GM12878 (cell line): ENCODE measurements around the gene TCF25. TPM values are rescaled to one million over a fixed set of nuclear protein-coding genes. Genes with fewer than 3 reads are reported as not detected.

Experiments used
- ATAC-seq: fragments of 200-7000 bp; cut with Tn5 transposase; 3 replicates; pipeline ENCODE4 v1.9.1; 2020; ENCODE audit warnings: mild to moderate bottlenecking, moderate library complexity
- BruUV-seq: library from RNA; stranded (reverse); fragments of 400-500 nt; replicated peaks from 2 replicates; lab custom pipeline; 2021; lab: Mats Ljungman, UMichigan
- CTCF ChIA-PET: fragments of 300-600 bp; sonication (Branson Sonifier 250); formaldehyde crosslinking; extraction: SDS; loops from one replicate; lab custom pipeline; 2021; ENCODE audit warnings: inconsistent platforms; lab: Yijun Ruan, JAX
- POLR2A ChIA-PET: fragments of 350-600 bp; formaldehyde crosslinking; extraction: SDS; loops from one replicate; lab custom pipeline; 2021; ENCODE audit warnings: inconsistent platforms; lab: Charles Lee
- RAD21 ChIA-PET: fragments of 300-600 bp; sonication (Branson Sonifier 250); formaldehyde crosslinking; loops from one replicate; lab custom pipeline; 2023; ENCODE audit warnings: antibody characterized with exemption; ENCODE audit not compliant: unreplicated experiment; lab: Charles Lee
- SMC1A ChIA-PET: fragments of 300-600 bp; sonication (Branson Sonifier 250); formaldehyde crosslinking; loops from one replicate; lab custom pipeline; 2023; ENCODE audit not compliant: unreplicated experiment, uncharacterized antibody; lab: Charles Lee
- DNase-seq: peaks from one replicate; pipeline ENCODE4 v3.0.0-alpha.2; 2011; ENCODE audit warnings: low read depth, low spot score
- FAIRE-seq: peaks from 3 replicates; lab custom pipeline; 2011; peaks lifted over from hg19 to GRCh38; lab: Jason Lieb, UNC
- H2AFZ ChIP-seq: 2 replicates; pipeline ENCODE4 v1.6.0; 2011; ENCODE audit warnings: low read depth, low read length, control low read depth; ENCODE audit not compliant: control insufficient read depth
- H3K27ac ChIP-seq: 2 replicates; pipeline ENCODE4 v1.5.1; 2011; ENCODE audit warnings: control low read depth; ENCODE audit not compliant: control insufficient read depth, insufficient read depth
- H3K27me3 ChIP-seq, 2 experiments: replicated peaks in 1 of 2; 2 replicates each; pipeline versions ENCODE4 v1.6.0 to v1.6.1; 2011; ENCODE audit warnings: low read length in 1 of 2; ENCODE audit not compliant: control insufficient read depth in 2 of 2, insufficient read depth in 2 of 2
- H3K36me3 ChIP-seq, 2 experiments: 2 replicates each; pipeline ENCODE4 v1.5.1; 2011; ENCODE audit warnings: low read length in 1 of 2; ENCODE audit not compliant: control insufficient read depth in 2 of 2, insufficient read depth in 2 of 2
- H3K4me1 ChIP-seq: 2 replicates; pipeline ENCODE4 v1.6.1; 2011; ENCODE audit warnings: mild to moderate bottlenecking, low read length, moderate library complexity, mixed read lengths; ENCODE audit not compliant: control insufficient read depth, insufficient read depth
- H3K4me2 ChIP-seq: 2 replicates; pipeline ENCODE4 v1.6.0; 2011; ENCODE audit warnings: control low read depth; ENCODE audit not compliant: control insufficient read depth, insufficient read depth
- H3K4me3 ChIP-seq: fragments of 200-600 bp; sonication (generic); 2 replicates; pipeline ENCODE4 v1.5.1; 2016
- H3K79me2 ChIP-seq: 2 replicates; pipeline ENCODE4 v1.6.0; 2011; ENCODE audit warnings: low read length; ENCODE audit not compliant: control insufficient read depth, insufficient read depth
- H3K9ac ChIP-seq: 2 replicates; pipeline ENCODE4 v1.8.0; 2011; ENCODE audit warnings: low read length, control low read depth, mixed read lengths; ENCODE audit not compliant: control insufficient read depth, insufficient read depth
- H3K9me3 ChIP-seq: replicated peaks from 3 replicates; pipeline ENCODE4 v1.5.1; 2011; ENCODE audit warnings: mild to moderate bottlenecking, low read length; ENCODE audit not compliant: control insufficient read depth, insufficient read depth
- H4K20me1 ChIP-seq: 2 replicates; pipeline ENCODE4 v1.6.0; 2011; ENCODE audit not compliant: control insufficient read depth, insufficient read depth
- ELK1 ChIP-seq: IDR thresholded peaks from 2 replicates; pipeline ENCODE4 v1.6.1; 2012; ENCODE audit warnings: low read depth, low read length, improper control_type of control experiment
- ESRRA ChIP-seq: IDR thresholded peaks from 2 replicates; pipeline ENCODE4 v1.6.1; 2012; ENCODE audit warnings: mild to moderate bottlenecking, low read length, improper control_type of control experiment
- MEF2A ChIP-seq: IDR thresholded peaks from 2 replicates; pipeline ENCODE4 v1.6.1; 2011; ENCODE audit warnings: low read depth, mild to moderate bottlenecking, low read length, moderate library complexity; ENCODE audit not compliant: insufficient read depth
- USF1 ChIP-seq: IDR thresholded peaks from 2 replicates; pipeline ENCODE4 v1.6.1; 2011; ENCODE audit warnings: borderline replicate concordance, low read depth, mild to moderate bottlenecking, moderate library complexity, mixed read lengths, low read length; ENCODE audit not compliant: insufficient read depth; ENCODE audit errors: extremely low read length
- USF2 ChIP-seq: IDR thresholded peaks from 2 replicates; pipeline ENCODE4 v1.6.1; 2011; ENCODE audit warnings: low read depth, low read length, improper control_type of control experiment, borderline replicate concordance
- ZNF592 ChIP-seq: fragments of 450-650 bp; IDR thresholded peaks from 2 replicates; pipeline ENCODE4 v1.6.1; 2017; ENCODE audit warnings: mild to moderate bottlenecking, moderate library complexity
- ZZZ3 ChIP-seq: IDR thresholded peaks from 2 replicates; pipeline ENCODE4 v1.6.1; 2011; ENCODE audit warnings: low read depth; ENCODE audit not compliant: control insufficient read depth, insufficient read length
- WGBS: methylation state at CpG from one replicate; pipeline ENCODE4 v1.1.6; 2016; ENCODE audit warnings: low lambda C conversion rate; ENCODE audit not compliant: insufficient replicate concordance, insufficient coverage; ENCODE audit errors: missing lambda C conversion rate; 5-methylcytosine and 5-hydroxymethylcytosine counted together
- in situ Hi-C: fragments of 300-500 bp; cut with MboI; formaldehyde crosslinking; loops from 9 replicates; pipeline ENCODE4 v1.14.3; 2018; ENCODE audit warnings: mixed read lengths
- intact Hi-C: fragments of 100-400 bp; cut with micrococcal nuclease; formaldehyde crosslinking; loops from one replicate; pipeline ENCODE4 v1.14.2; 2022; ENCODE audit not compliant: unreplicated experiment
- polyA plus RNA-seq, 11 experiments: library from polyadenylated mRNA; depleted of rRNA in 4 of 11; unstranded in 6 of 11; stranded (reverse) in 5 of 11; fragments of >200 nt; fragmentation: Nextera tagmentation in 4 of 11; fragmentation: Illumina TruSeq in 1 of 11; extraction: Ambion mirVana in 4 of 11; extraction: Trizol in 1 of 11; gene quantifications; 1 replicate in 1 of 11; 2 replicates in 10 of 11; pipeline versions ENCODE4 v1.2.1 to v1.2.3, GENCODE V29; 2011 to 2016; ENCODE audit warnings: inconsistent platforms in 2 of 11, missing spikeins in 2 of 11, low read depth in 1 of 11
- total RNA-seq, 4 experiments: library from RNA; depleted of rRNA in 3 of 4; stranded (reverse); fragments of >200 nt in 3 of 4; fragmentation: Illumina TruSeq in 1 of 4; extraction: Trizol in 1 of 4; gene quantifications; 2 replicates each; pipeline versions ENCODE4 v1.2.1 to v1.2.3, GENCODE V29; 2013 to 2021

The TCF25 gene
- total and polyA plus RNA-seq, 10 of the 15 experiments (the other 5 are each of a cell fraction or from before 2014, with no cell fraction given) = 8.4 to 130 (median 89.4) TPM

- ATAC-seq (no peak), FAIRE-seq (no peak), DNase-seq (no peak)
- no peak overlapping the region for H3K4me2 ChIP-seq
- no peak overlapping the region for H3K27ac ChIP-seq
- ChIA-PET SMC1A (no interaction called here), CTCF (no interaction called here), RAD21 (no interaction called here), POLR2A (no interaction called here)
- H3K4me1 ChIP-seq = no peaks in the 10 kb centered on the region
- H3K4me3 ChIP-seq = no peak overlapping the region
- in situ Hi-C loops = no loop called here
- no TSS peak for BruUV-seq
- TF ChIP-seq ELK1 (no peak), ESRRA (no peak), ZZZ3 (no peak), USF1 (no peak), USF2 (no peak), ZNF592 (no peak), MEF2A (no peak)
- H3K36me3 ChIP-seq = peaks cover 19 to 33% of the 10 kb centered on the region in 2 experiments; a peak in 3 of 4 replicates
- no peaks in the 10 kb centered on the region for H3K79me2 ChIP-seq
- H3K27me3 ChIP-seq = no peaks in the 10 kb centered on the region
- intact Hi-C loops = no loop called here
- no peaks in the 10 kb centered on the region; the same call in 2 of the 3 replicates for H3K9me3 ChIP-seq
- H4K20me1 ChIP-seq = no peaks in the 10 kb centered on the region
- 97% methylated on average over 10 of the region's 11 CpGs for WGBS
- no peak overlapping the region for H2AFZ ChIP-seq
- H3K9ac ChIP-seq = no peak overlapping the region
Observed at GRCh38 chr16:89902980-89903379, 29.6 kb downstream of the TCF25 start.
